Stimulated activated CD4-positive, alpha-beta T cell treated with anti-CD3 and anti-CD28 coated beads, Interleukin-12 subunit alpha, Interleukin-12 subunit beta, amount 100 ng/mL, for 48 hours (primary cell): ENCODE results near the gene DAPK2.
A peak's percentile ranks its signal among the peaks of the same experiment; 100 is the strongest.

Experiments
- DNase-seq, 3 donors: peaks; one replicate each; pipeline ENCODE4 v3.0.0-alpha.2; 2020; ENCODE audit warnings: low read depth in 2 of 3, low spot score in 1 of 3

DAPK2 gene

GRCh38 chr15:63945007-63945788 is 101.1 kb downstream of the DAPK2 start:
- DNase-seq, result peak; percentile 48 to 70 (median 68)

- DNase-seq, result no peak
These were observed 101.7 kb downstream of the DAPK2 start for GRCh38 chr15:63944681-63944955.

- no peak for DNase-seq
These were observed 102.2 kb downstream of the DAPK2 start for GRCh38 chr15:63943829-63944680.

- no peak for DNase-seq
These were observed 103.6 kb downstream of the DAPK2 start for GRCh38 chr15:63942486-63943365.

GRCh38 chr15:63941698-63942465 is 104.4 kb downstream of the DAPK2 start:
- no peak for DNase-seq

- DNase-seq, result no peak
These were observed 105.2 kb downstream of the DAPK2 start for GRCh38 chr15:63940966-63941620.

- no peak for DNase-seq
These were observed 106.7 kb downstream of the DAPK2 start for GRCh38 chr15:63939531-63940130.

GRCh38 chr15:63938486-63939061 is 107.7 kb downstream of the DAPK2 start:
- peak; percentile 8 to 27 (median 15) for DNase-seq

- no peak for DNase-seq
These were observed 112.8 kb downstream of the DAPK2 start for GRCh38 chr15:63933522-63933921.

GRCh38 chr15:63931556-63931955 is 114.7 kb downstream of the DAPK2 start:
- DNase-seq, result no peak

GRCh38 chr15:63930034-63930433 is 116.3 kb downstream of the DAPK2 start:
- DNase-seq, result no peak

GRCh38 chr15:63928185-63928842 is 118.0 kb downstream of the DAPK2 start:
- DNase-seq, result no peak

GRCh38 chr15:63923993-63924950 is 122.0 kb downstream of the DAPK2 start:
- DNase-seq, result no peak

- no peak for DNase-seq
These were observed 123.4 kb downstream of the DAPK2 start for GRCh38 chr15:63922916-63923315.

GRCh38 chr15:63922261-63922904 is 123.9 kb downstream of the DAPK2 start:
- no peak for DNase-seq

- DNase-seq, result no peak
These were observed 125.6 kb downstream of the DAPK2 start for GRCh38 chr15:63920504-63921175.

GRCh38 chr15:63918901-63919348 is 127.4 kb downstream of the DAPK2 start:
- DNase-seq, result no peak
